AG09319 (cell line): Measurements from ENCODE around the gene NPEPL1.
"Not testable (repeated sequence)": the region's sequence is repeated elsewhere in the genome, so short reads cannot be mapped to it uniquely, and the experiment has no call there.

Source experiments
- DNase-seq: peaks from one replicate; pipeline ENCODE4 v3.0.0-alpha.2; 2010; ENCODE audit warnings: low read depth; ENCODE audit errors: extremely low read depth
- TF ChIP-seq, protein P1 (sequence below): IDR thresholded peaks from 2 replicates; pipeline ENCODE4 v1.5.1; 2011; ENCODE audit warnings: low read depth, mild to moderate bottlenecking, inconsistent platforms, low read length, moderate library complexity

The NPEPL1 gene

DNA sequence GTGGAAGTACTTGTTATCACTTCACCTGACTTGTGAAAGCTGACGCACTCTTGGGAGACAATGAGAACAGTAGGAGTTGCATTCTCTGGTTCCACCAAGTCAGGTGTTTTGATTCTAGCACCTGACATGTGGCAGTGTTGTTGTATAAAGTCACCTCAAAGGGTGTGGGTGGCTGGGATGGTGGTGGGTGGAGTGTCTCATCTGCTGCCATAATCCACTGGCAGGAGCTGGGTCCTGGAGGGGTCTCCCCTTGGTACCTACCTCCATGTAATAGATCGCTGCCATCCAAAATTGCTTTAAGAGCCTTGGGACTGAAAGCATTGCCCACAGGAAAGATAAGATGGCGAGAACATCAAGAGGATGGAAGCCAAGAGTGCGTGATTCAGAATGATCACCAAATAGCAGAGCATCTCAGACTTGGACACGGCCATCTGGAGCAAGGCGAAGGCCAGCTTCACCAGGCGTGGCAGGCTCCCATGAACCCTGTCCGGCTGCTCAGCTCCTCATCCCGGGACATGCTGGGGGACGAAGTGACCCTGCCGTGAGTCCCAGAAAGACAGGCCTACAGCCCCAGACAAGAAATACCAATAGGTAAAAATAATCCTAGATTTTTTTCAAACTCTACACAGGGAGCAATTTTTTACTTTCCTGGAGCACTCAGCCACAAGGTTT lies 56.6 kb downstream of the NPEPL1 start:
- TF ChIP-seq, protein P1, sequence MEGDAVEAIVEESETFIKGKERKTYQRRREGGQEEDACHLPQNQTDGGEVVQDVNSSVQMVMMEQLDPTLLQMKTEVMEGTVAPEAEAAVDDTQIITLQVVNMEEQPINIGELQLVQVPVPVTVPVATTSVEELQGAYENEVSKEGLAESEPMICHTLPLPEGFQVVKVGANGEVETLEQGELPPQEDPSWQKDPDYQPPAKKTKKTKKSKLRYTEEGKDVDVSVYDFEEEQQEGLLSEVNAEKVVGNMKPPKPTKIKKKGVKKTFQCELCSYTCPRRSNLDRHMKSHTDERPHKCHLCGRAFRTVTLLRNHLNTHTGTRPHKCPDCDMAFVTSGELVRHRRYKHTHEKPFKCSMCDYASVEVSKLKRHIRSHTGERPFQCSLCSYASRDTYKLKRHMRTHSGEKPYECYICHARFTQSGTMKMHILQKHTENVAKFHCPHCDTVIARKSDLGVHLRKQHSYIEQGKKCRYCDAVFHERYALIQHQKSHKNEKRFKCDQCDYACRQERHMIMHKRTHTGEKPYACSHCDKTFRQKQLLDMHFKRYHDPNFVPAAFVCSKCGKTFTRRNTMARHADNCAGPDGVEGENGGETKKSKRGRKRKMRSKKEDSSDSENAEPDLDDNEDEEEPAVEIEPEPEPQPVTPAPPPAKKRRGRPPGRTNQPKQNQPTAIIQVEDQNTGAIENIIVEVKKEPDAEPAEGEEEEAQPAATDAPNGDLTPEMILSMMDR = no peak

DNA sequence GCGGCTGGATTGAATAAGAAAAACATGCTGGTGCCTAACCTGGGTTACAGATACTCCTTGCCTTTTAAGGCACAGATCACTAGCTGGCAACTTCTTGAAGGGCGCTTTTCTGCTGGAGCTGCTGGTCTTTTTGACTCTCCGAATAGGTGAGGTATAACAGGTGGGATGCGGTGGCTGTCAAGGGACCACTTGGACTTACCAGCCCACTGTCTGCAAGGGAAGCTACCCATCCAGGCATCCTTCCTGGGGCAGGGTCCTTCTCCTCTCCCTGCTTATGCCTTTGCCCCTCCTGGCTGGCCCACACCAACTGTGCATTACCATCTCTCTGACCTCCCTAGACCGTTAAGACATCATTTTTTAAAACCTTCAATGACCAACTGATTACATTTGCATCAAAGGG lies 57.4 kb downstream of the NPEPL1 start:
- no peak for DNase-seq
- TF ChIP-seq, protein P1 = no peak

More for the DNA sequence above, 56.6 kb downstream of the NPEPL1 start:
- no peak for DNase-seq

DNA sequence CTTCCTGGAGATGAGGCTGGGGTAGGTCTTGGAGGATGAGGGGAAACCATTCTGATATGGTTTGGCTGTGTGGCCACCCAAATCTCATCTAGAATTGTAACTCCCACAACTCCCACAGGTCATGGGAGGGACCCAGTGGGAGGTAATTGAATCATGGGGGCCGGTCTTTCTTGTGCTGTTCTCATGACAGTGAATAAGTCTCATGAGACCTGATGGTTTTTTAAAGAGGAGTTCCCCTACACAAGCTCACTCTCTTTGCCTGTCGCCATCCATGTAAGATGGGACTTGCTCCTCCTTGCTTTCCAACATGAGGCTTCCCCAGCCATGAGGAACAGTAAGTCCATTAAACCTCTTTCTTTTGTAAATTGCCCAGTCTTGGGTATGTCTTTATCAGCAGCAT lies 58.1 kb downstream of the NPEPL1 start:
- not testable (repeated sequence) for DNase-seq

DNA sequence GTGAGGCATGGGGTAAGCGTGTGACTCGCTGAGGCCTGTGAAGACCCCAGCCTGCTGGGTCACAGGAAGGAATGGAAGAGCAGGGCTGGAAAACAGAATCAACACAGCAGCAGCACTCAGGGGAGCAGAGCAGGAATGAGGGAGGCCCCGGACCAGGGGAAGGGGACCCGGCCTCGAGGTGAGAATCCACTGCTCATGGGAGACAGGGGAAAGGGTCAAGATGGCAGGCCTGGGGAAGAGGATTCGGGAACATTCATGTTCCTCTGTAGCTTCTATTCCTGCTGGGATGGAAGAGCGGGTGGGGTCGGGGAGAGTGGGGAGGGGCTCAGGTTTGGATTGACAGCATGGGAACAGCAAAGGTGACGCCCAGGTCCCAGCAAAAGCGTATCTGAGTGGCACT lies 59.4 kb downstream of the NPEPL1 start:
- no peak for DNase-seq
- TF ChIP-seq, protein P1 = no peak

DNA sequence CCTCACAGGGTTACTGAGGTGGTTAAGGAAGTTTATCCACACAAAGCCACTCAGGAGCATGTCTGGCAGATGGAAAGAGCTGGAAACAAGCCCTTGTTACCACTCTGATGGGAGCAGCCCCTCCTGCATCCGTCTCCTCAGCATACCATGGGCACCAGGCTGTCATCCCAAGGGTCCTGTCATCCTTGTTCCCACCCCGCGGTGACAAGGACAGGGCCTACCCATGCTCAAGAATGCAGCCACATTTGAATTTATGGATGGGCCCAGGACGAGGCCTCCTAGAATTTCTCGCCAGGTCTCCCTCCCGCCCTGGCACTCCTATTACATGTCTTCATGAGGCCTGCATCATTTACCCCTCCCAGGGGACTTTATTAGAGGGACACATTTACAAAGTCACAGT lies 60.0 kb downstream of the NPEPL1 start:
- no peak for DNase-seq
- TF ChIP-seq, protein P1 = no peak

DNA sequence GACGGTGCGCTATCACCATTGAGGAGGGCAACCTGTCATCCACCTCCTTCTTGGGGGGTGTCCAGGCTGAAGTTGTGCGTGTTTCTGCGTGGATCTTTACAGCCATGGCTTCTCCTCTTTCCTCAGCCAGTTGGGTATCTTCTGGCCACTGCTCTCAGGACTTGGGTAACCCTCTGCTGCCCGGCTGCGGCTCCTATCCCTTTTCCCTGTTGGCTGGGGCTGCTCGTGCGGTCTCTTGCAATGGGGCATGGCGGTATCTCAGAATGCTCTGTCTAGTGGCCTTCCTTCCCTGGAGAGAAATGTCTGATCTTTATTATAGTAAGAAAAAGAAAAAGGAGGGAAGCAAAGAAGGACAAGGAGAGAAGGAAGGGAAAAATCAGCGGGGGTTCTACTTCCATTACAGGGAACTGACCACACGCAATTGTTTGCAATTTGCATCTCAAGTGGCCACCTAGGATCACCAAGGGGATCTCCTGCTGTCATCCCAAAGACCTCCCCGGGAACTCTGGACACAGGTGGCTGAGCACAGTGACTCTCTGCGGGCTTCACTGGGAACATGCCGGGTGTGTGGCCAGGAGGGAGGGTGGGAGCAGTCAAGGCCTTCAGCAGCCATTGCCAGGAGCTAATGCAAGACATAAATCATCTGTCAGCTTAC lies 60.8 kb downstream of the NPEPL1 start:
- DNase-seq = no peak

DNA sequence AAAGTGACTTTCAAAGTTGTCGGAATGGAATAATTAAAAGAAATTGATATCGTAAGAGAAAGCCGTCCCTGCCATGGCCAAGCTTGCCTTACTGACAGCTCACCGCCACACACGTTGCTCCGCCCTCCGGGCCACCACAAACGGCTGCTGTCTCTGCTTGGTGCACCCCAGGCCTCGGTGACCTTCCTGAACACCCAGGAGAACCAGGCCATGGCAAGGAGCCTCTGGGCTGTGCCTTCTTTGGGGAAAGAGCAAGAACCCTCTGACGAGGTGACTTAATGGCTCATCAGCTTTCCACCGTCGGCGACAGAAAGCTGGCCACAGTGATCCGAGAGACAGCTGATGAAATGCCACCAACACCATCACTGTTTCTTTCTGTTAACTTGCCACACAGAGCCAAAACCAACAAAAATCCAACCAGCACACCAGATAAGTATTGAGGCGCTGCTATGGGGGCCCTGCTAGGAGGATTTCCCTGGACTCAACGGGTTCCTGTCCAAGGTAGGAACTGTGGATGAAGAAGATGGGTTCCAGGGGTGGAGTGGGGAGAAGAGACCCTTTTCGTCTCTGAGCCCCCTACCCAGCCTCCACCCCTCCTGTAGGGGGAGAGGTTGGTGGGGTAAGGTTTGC lies 61.4 kb downstream of the NPEPL1 start:
- no peak for DNase-seq
- TF ChIP-seq, protein P1 = no peak

More for the DNA sequence above, 60.8 kb downstream of the NPEPL1 start:
- TF ChIP-seq, protein P1 = no peak
